Mucosa of descending colon (tissue), 3 donors: Measurements from ENCODE around the gene TRDN. TPM values are rescaled to one million over a fixed set of nuclear protein-coding genes. Genes with fewer than 3 reads are reported as not detected.

Source experiments
- ATAC-seq: fragments of 200-7000 bp; cut with Tn5 transposase; one replicate; pipeline ENCODE4 v1.9.1; 2020; ENCODE audit warnings: mild to moderate bottlenecking, moderate library complexity
- DNase-seq, 3 donors: peaks; one replicate each; pipeline ENCODE4 v3.0.0-alpha.2; 2020
- H3K36me3 ChIP-seq: fragments of 200-600 bp; one replicate; pipeline ENCODE4 v1.8.0; 2021; ENCODE audit warnings: low read depth, mild to moderate bottlenecking
- H3K4me1 ChIP-seq: fragments of 200-600 bp; one replicate; pipeline ENCODE4 v1.8.0; 2021; ENCODE audit warnings: low read depth, mild to moderate bottlenecking
- H3K4me3 ChIP-seq: fragments of 200-600 bp; one replicate; pipeline ENCODE4 v1.8.0; 2021; ENCODE audit warnings: mild to moderate bottlenecking
- H3K9me3 ChIP-seq: fragments of 200-600 bp; one replicate; pipeline ENCODE4 v1.8.0; 2021; ENCODE audit warnings: mild to moderate bottlenecking
- intact Hi-C, 2 donors: fragments of 100-400 bp; cut with DNase I in 1 of 2; cut with micrococcal nuclease in 1 of 2; formaldehyde crosslinking; loops; one replicate each; pipeline versions ENCODE4 v1.11.0 to v1.11.1; 2022; cut with DNase I, micrococcal nuclease
- total RNA-seq, 3 donors: library from RNA; stranded (reverse); fragmentation: NEBNext Ultra II Directional in 2 of 3; extraction: Animal tissue kit (Norgen Biotek cat#: 25700) in 2 of 3; gene quantifications; one replicate each; pipeline versions ENCODE4 v1.2.1 to v1.2.4, GENCODE V29; 2021 to 2023
- TF ChIP-seq, protein P1 (sequence below): fragments of 200-600 bp; IDR thresholded peaks from one replicate; pipeline ENCODE4 v1.8.0; 2022; ENCODE audit warnings: antibody characterized with exemption, mild to moderate bottlenecking
- donor health status: DM: no; HTN: no; CAD: no; lungs with moderate emphysema.
- donor health status: DM: no; HTN: no; CAD: no.
- donor health status: DM: no; HTN: yes; CAD: no.

Gene TRDN
- total RNA-seq, 3 donors from 2014 or later: 0.12 to 0.51 TPM; not detected in 1

- intact Hi-C loops: no loop called here
- TF ChIP-seq, protein P1, sequence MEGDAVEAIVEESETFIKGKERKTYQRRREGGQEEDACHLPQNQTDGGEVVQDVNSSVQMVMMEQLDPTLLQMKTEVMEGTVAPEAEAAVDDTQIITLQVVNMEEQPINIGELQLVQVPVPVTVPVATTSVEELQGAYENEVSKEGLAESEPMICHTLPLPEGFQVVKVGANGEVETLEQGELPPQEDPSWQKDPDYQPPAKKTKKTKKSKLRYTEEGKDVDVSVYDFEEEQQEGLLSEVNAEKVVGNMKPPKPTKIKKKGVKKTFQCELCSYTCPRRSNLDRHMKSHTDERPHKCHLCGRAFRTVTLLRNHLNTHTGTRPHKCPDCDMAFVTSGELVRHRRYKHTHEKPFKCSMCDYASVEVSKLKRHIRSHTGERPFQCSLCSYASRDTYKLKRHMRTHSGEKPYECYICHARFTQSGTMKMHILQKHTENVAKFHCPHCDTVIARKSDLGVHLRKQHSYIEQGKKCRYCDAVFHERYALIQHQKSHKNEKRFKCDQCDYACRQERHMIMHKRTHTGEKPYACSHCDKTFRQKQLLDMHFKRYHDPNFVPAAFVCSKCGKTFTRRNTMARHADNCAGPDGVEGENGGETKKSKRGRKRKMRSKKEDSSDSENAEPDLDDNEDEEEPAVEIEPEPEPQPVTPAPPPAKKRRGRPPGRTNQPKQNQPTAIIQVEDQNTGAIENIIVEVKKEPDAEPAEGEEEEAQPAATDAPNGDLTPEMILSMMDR: no peak
- DNase-seq (no peak), ATAC-seq (no peak)
- no peaks in the 10 kb centered on the region for H3K4me1 ChIP-seq
- no peak overlapping the region for H3K4me3 ChIP-seq
- H3K9me3 ChIP-seq: no peaks in the 10 kb centered on the region
- H3K36me3 ChIP-seq: no peaks in the 10 kb centered on the region
These were observed 31.3 kb upstream of the TRDN start for GRCh38 chr6:123668063-123668462.

GRCh38 chr6:123663436-123663835, 26.7 kb upstream of the TRDN start:
- no peak overlapping the region for H3K4me3 ChIP-seq
- ATAC-seq: no peak
- no peak for DNase-seq
- TF ChIP-seq, protein P1: no peak
- H3K4me1 ChIP-seq: no peaks in the 10 kb centered on the region
- intact Hi-C loops: no loop called here
- H3K9me3 ChIP-seq: no peaks in the 10 kb centered on the region
- no peaks in the 10 kb centered on the region for H3K36me3 ChIP-seq

DNA sequence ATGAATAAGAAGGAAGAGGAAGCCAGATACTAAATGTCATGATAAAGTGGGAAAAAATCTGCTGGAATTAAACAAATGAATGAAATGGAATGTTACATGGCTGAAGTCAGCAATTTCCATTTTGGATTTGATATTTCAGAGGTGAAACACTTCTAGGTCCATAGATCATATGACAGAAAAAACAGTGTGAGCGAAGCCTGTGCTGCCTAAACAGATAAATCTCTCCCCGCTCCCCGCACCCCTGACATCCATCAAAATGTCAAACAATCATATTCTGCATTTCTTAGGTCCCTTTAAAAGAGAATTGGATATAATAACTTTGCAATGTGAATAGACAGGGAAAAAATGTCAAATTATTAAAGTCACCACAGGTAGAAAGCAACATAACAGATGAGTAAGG, 26.0 kb upstream of the TRDN start:
- no peak overlapping the region for H3K4me3 ChIP-seq
- no peaks in the 10 kb centered on the region for H3K4me1 ChIP-seq
- H3K9me3 ChIP-seq: no peaks in the 10 kb centered on the region
- no peak for DNase-seq
- ATAC-seq: no peak
- TF ChIP-seq, protein P1: no peak
- intact Hi-C loops: no loop called here
- no peaks in the 10 kb centered on the region for H3K36me3 ChIP-seq

DNA sequence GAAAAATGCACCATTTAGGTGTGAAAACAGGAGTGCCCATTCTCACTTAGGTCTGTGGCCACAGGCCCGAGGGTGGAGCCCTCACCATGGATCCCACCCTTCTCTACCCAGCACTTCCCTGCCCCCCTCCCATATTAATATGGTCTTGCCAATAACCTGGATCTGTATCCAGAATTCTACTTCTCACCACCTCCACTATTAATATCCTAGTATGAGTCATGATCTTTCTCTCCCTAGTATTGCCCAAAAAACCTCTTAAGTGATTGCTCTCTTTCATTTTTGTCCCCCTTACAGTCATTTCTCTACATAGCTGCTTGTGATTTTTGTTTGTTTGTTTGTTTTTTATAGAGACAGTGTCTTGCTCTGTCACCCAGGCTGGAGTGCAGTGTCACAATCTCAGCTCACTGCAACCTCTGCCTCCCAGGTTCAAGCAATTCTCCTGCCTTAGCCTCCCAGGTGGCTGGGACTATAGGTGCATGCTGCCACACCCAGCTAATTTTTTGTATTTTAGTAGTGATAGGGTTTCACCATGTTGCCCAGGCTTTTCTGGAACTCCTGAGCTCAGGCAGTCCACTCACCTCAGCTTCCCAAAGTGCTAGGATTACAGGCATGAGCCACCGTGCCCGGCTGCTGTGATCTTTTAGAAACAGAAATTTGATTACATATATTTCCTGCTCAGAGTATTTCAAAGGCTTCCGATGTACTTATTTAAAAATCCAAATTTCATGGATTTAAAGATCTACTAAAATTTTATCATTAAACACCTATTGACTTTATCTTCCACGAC, 24.5 kb upstream of the TRDN start:
- intact Hi-C loops: no loop called here
- TF ChIP-seq, protein P1: no peak
- no peak for ATAC-seq
- Histone ChIP-seq H3K9me3 (no peaks in the 10 kb centered on the region), H3K4me3 (no peak overlapping the region), H3K4me1 (no peaks in the 10 kb centered on the region), H3K36me3 (no peaks in the 10 kb centered on the region)
- DNase-seq: no peak

DNA sequence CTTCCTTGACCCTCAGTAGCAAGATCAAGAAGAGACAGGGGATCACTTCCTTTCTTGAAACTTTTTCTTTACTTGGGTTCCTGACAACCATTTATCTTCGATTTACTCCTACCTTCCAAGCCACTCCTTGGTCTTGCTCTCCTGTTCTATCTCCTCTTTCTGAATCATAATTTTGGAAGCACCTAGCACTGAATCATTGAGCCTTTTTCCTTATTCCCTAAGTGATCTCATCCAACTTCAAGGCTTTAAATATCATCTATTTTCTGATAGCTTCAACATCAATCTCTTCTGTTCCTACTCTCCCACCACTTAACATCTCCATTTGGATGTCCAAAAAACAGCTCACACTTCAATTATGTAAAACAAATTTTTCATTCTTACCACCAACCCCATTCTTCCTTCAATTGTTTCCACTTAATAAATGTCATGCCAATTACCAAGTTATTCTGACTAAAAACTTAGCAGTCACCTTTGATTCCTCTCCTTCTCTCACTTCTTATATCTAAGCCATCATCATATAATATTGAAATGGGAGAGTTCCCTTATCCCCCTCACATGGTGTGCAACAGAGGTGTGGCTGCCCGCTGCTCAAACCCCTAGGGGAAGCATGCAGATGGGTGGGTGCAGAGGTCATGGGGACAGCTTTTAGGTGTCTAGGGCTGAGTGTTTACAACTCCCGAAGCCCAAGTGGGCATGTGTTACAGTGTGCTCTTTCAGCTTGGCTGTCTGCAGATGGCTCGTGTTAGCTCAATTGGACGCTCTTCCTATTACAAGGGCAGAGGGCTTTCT, 23.4 kb upstream of the TRDN start:
- Histone ChIP-seq H3K4me1 (no peaks in the 10 kb centered on the region), H3K36me3 (no peaks in the 10 kb centered on the region), H3K4me3 (no peak overlapping the region), H3K9me3 (no peaks in the 10 kb centered on the region)
- DNase-seq (no peak), ATAC-seq (no peak)
- intact Hi-C loops: no loop called here
- TF ChIP-seq, protein P1: no peak
